Measurements from ENCODE around the gene BCAS4. TPM values are rescaled to one million over a fixed set of nuclear protein-coding genes. Genes with fewer than 3 reads are reported as not detected.

BCAS4 gene
- total and polyA plus RNA-seq, 2 experiments from 2014 or later = 22.2 to 24.8 TPM

GRCh38 chr20:50843331-50844276 lies 48.7 kb downstream of the BCAS4 start (continued):
- TF ChIP-seq REST (IDR thresholded peaks at IDR 0.05; ENCODE audit: unreplicated experiment) (no peak), ETS1 (IDR thresholded peaks at IDR 0.05) (no peak), POLR2AphosphoS5 (IDR thresholded peaks at IDR 0.05; ENCODE audit: low read depth) (no peak)

GRCh38 chr20:50844430-50845100 lies 49.7 kb downstream of the BCAS4 start:
- Mint-ChIP-seq H3K36me3 (ENCODE audit: low read depth) (no peaks in the 10 kb centered on the region), H3K27ac (no peak overlapping the region), H3K9me3 (no peaks in the 10 kb centered on the region), H3K27me3 (ENCODE audit: insufficient read depth, low read depth, poor library complexity) (peaks cover 12% of the 10 kb centered on the region), H3K4me1 (peaks cover 12% of the 10 kb centered on the region; the same call in 2 of the 3 replicates), H3K4me3 (no peak overlapping the region)
- Histone ChIP-seq H3K4me1 (ENCODE audit: insufficient read depth) (no peaks in the 10 kb centered on the region), H2AFZ (no peak overlapping the region), H3K36me3 (ENCODE audit: insufficient read depth) (no peaks in the 10 kb centered on the region), H3K27me3 (ENCODE audit: insufficient read depth) (no peaks in the 10 kb centered on the region), H3K9me2 (ENCODE audit: insufficient read depth) (no peaks in the 10 kb centered on the region), H3K4me3 (no peak overlapping the region), H4K20me1 (replicated peaks; ENCODE audit: insufficient read depth) (no peaks in the 10 kb centered on the region), H3K27ac (ENCODE audit: low read depth) (no peak overlapping the region), H3K4me2 (no peak overlapping the region), H3F3A (replicated peaks; ENCODE audit: low read depth) (no peaks in the 10 kb centered on the region), H3K79me2 (replicated peaks; ENCODE audit: insufficient read depth) (no peaks in the 10 kb centered on the region)
- TF ChIP-seq EZH2phosphoT487 (IDR thresholded peaks at IDR 0.05; ENCODE audit: unreplicated experiment) = no peak
- no peak for TF ChIP-seq NANOG (IDR thresholded peaks at IDR 0.05; ENCODE audit: borderline replicate concordance)
- TF ChIP-seq ETS1 (IDR thresholded peaks at IDR 0.05) = no peak
- TF ChIP-seq ZNF114 (CRISPR knock-in tag; IDR thresholded peaks at IDR 0.05) = no peak
- TF ChIP-seq ZNF462 (CRISPR knock-in tag; IDR thresholded peaks at IDR 0.05) = no peak
- no peak for TF ChIP-seq JUNB (IDR thresholded peaks at IDR 0.05; ENCODE audit: unreplicated experiment)
- no peak for TF ChIP-seq STAT1 (IDR thresholded peaks at IDR 0.05; ENCODE audit: unreplicated experiment)
- no peak for TF ChIP-seq POLR2AphosphoS5 (IDR thresholded peaks at IDR 0.05; ENCODE audit: low read depth)
- ATAC-seq (no peak), DNase-seq (ENCODE audit: low spot score) (no peak)

Data from GM23338 (cell line).